ENCODE data around the gene DEPDC1B. TPM values are rescaled to one million over a fixed set of nuclear protein-coding genes. Genes with fewer than 3 reads are reported as not detected.
A peak's percentile ranks its signal among the peaks of the same experiment; 100 is the strongest.

Gene DEPDC1B
- total RNA-seq, 1 experiment from 2014 or later: 63.1 TPM

GRCh38 chr5:60672693-60673264, 27.2 kb downstream of the DEPDC1B start:
- Mint-ChIP-seq H3K4me3 (ENCODE audit: low read depth, unreplicated experiment) (peak overlapping the region; percentile 22), H3K4me1 (ENCODE audit: low read depth, unreplicated experiment) (peaks cover 76% of the 10 kb centered on the region), H3K27ac (ENCODE audit: unreplicated experiment) (no peak overlapping the region), H3K36me3 (ENCODE audit: insufficient read depth, unreplicated experiment) (peaks cover 11% of the 10 kb centered on the region), H3K9me3 (ENCODE audit: low read depth, unreplicated experiment) (no peaks in the 10 kb centered on the region), H3K27me3 (ENCODE audit: unreplicated experiment) (no peaks in the 10 kb centered on the region)
- intact Hi-C loops (cut with micrococcal nuclease; ENCODE audit: unreplicated experiment): loop anchor here (5.0 kb wide), 1 partner anchor 860 kb away; no protein-coding TSS in a partner anchor
- DNase-seq: no peak
- CTCF ChIA-PET: interaction anchor here (0.5 to 1.0 kb wide), 3 partner anchors 14 to 90 kb away, joined by 3 to 6 read pairs (median 4); partner anchors contain the start of gene DEPDC1B
- TF ChIP-seq CTCF (IDR thresholded peaks at IDR 0.05; ENCODE audit: unreplicated experiment): no peak
- no TSS peak for BruUV-seq (replicated peaks)

DNA sequence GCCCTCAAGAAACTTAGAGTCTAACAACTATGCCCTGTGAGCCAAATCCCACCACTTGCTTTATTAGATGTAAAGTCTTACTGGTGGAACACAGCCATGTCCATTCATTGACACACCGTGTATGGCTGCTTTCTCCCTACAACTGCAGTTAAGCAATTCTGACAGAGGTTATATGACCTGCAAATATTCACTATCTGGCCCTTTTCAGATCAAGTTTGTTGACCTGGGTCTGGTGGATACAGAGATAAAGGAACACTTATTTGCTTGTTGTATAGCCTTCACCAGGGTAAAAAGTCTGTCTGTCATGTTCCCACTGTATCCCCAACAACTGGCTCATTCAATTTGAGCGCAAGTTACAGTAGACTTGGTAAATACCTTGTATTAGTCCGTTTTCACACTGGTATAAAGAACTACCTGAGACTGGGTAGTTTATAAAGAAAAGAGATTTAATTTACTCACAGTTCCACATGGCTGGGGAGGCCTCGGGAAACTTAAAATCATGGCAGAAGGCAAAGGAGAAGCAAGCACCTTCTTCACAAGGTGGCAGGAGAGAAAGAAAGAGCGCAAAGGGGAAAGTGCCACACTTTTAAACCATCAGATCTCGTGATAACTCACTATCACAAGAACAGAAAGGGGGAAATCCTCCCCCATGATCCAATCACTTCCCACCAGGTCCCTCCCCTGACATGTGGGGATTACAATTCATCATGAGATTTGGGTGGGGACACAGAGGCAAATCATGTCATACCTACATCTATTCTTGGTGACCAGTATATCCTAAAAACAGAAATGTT, 27.9 kb downstream of the DEPDC1B start:
- TF ChIP-seq CTCF (IDR thresholded peaks at IDR 0.05; ENCODE audit: unreplicated experiment): no peak
- CTCF ChIA-PET: interaction anchor here (1.0 kb wide), 1 partner anchor 14 kb away, joined by 3 read pairs; no protein-coding TSS in a partner anchor
- peak overlapping the region; percentile 8 for H3K27ac Mint-ChIP-seq (ENCODE audit: unreplicated experiment)
- peaks cover 69% of the 10 kb centered on the region for H3K4me1 Mint-ChIP-seq (ENCODE audit: low read depth, unreplicated experiment)
- BruUV-seq (replicated peaks): no TSS peak
- no peaks in the 10 kb centered on the region for H3K27me3 Mint-ChIP-seq (ENCODE audit: unreplicated experiment)
- H3K36me3 Mint-ChIP-seq (ENCODE audit: insufficient read depth, unreplicated experiment): peaks cover 11% of the 10 kb centered on the region
- no peak overlapping the region for H3K4me3 Mint-ChIP-seq (ENCODE audit: low read depth, unreplicated experiment)
- intact Hi-C loops (cut with micrococcal nuclease; ENCODE audit: unreplicated experiment): loop anchor here (5.0 kb wide), 1 partner anchor 860 kb away; no protein-coding TSS in a partner anchor
- no peak for DNase-seq
- H3K9me3 Mint-ChIP-seq (ENCODE audit: low read depth, unreplicated experiment): no peaks in the 10 kb centered on the region

- peaks cover 56% of the 10 kb centered on the region for H3K4me1 Mint-ChIP-seq (ENCODE audit: low read depth, unreplicated experiment)
- H3K27me3 Mint-ChIP-seq (ENCODE audit: unreplicated experiment): no peaks in the 10 kb centered on the region
- no peak for TF ChIP-seq CTCF (IDR thresholded peaks at IDR 0.05; ENCODE audit: unreplicated experiment)
- peak overlapping the region; percentile 51 for H3K27ac Mint-ChIP-seq (ENCODE audit: unreplicated experiment)
- intact Hi-C loops (cut with micrococcal nuclease; ENCODE audit: unreplicated experiment): loop anchor here (5.0 kb wide), 1 partner anchor 858 kb away; no protein-coding TSS in a partner anchor
- DNase-seq: no peak
- BruUV-seq (replicated peaks): no TSS peak
- no peak overlapping the region for H3K4me3 Mint-ChIP-seq (ENCODE audit: low read depth, unreplicated experiment)
- CTCF ChIA-PET: no interaction called here
- peaks cover 11% of the 10 kb centered on the region for H3K36me3 Mint-ChIP-seq (ENCODE audit: insufficient read depth, unreplicated experiment)
- no peaks in the 10 kb centered on the region for H3K9me3 Mint-ChIP-seq (ENCODE audit: low read depth, unreplicated experiment)
Measured at GRCh38 chr5:60670749-60671148, 29.2 kb downstream of the DEPDC1B start.

- no peak overlapping the region for H3K4me3 Mint-ChIP-seq (ENCODE audit: low read depth, unreplicated experiment)
- CTCF ChIA-PET: interaction anchor here (1.4 kb wide), 1 partner anchor 31 kb away, joined by 5 read pairs; the partner anchor contains the start of gene DEPDC1B
- no peaks in the 10 kb centered on the region for H3K9me3 Mint-ChIP-seq (ENCODE audit: low read depth, unreplicated experiment)
- intact Hi-C loops (cut with micrococcal nuclease; ENCODE audit: unreplicated experiment): no loop called here
- TF ChIP-seq CTCF (IDR thresholded peaks at IDR 0.05; ENCODE audit: unreplicated experiment): no peak
- peak overlapping the region; percentile 36 for H3K27ac Mint-ChIP-seq (ENCODE audit: unreplicated experiment)
- H3K27me3 Mint-ChIP-seq (ENCODE audit: unreplicated experiment): no peaks in the 10 kb centered on the region
- no peak for DNase-seq
- no TSS peak for BruUV-seq (replicated peaks)
- H3K36me3 Mint-ChIP-seq (ENCODE audit: insufficient read depth, unreplicated experiment): peaks cover 5% of the 10 kb centered on the region
- peaks cover 36% of the 10 kb centered on the region for H3K4me1 Mint-ChIP-seq (ENCODE audit: low read depth, unreplicated experiment)
Measured at GRCh38 chr5:60668686-60669304, 31.2 kb downstream of the DEPDC1B start.
